ENCODE data around the gene TMOD3.
A peak's percentile ranks its signal among the peaks of the same experiment; 100 is the strongest.

DNA sequence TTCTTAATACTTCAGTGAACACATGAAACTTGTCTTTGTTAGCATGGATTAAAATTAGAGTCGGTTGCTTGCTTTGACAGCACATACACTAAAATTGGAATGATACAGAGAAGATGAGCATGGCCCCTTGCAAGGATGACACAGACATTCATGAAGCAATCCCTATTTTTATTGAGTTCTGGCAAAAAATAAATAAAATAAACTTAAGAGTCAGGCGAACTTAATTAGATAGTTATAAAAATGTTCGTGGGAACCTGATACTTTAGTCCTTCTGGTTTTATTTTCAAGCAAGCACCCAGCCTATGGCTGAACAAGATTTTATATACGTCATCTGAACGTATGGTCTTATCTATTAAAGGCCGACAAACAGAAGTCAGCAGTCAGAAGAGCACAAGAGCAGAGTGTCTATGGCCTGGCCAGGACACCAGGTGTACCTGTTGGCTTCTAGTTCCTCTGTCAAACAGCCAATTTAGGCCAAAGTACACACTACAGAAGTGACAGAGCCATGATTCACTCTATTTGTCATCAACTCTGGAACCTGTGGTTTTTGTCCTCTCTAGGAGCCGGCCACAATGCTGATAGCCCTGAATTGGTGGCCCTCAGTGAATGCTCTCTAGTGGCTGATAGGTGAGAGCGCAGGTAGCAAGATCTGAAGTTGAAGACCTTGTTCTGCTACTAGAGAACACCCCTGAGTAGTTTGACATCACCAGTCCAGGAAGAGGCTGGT lies 77.8 kb downstream of the TMOD3 start:
- TF ChIP-seq, protein P1, sequence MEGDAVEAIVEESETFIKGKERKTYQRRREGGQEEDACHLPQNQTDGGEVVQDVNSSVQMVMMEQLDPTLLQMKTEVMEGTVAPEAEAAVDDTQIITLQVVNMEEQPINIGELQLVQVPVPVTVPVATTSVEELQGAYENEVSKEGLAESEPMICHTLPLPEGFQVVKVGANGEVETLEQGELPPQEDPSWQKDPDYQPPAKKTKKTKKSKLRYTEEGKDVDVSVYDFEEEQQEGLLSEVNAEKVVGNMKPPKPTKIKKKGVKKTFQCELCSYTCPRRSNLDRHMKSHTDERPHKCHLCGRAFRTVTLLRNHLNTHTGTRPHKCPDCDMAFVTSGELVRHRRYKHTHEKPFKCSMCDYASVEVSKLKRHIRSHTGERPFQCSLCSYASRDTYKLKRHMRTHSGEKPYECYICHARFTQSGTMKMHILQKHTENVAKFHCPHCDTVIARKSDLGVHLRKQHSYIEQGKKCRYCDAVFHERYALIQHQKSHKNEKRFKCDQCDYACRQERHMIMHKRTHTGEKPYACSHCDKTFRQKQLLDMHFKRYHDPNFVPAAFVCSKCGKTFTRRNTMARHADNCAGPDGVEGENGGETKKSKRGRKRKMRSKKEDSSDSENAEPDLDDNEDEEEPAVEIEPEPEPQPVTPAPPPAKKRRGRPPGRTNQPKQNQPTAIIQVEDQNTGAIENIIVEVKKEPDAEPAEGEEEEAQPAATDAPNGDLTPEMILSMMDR (IDR thresholded peaks at IDR 0.05), result peak in 1 of 6 experiments; percentile 40
- TF ChIP-seq POLR2A (IDR thresholded peaks at IDR 0.05), result no peak

Data from esophagus squamous epithelium (tissue), 4 donors.